Measurements from ENCODE around the gene CCNY.

CCNY gene

DNA sequence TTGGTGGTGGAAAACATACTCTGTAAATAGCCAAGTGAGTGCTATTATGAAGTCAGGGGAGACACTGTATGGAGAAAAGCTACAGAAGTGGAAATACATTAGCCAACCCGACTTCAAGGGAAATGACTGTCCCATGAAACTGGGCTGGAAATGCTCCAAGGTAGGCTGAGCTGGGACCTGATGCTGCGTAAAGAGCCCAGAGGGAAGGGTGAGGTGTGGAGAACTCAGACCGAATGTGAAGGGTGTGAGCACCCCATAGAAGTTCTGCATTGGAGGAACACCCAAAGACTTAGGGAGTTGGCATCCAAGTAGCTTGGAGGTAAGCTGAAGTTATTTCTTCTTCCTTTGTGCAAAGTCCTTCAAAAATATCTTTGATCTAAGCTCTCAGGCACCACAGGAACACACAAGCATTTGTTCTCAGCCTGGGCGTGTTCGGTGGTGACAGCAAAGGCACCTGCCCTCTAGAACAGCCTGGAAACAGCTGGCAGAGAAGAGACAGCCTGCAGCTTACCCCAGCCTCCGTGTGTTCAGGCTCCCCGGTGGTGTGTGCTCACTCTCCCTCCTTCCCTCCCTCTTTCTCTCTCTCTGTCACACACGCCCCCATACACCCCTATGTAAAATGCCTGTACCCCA, 249.7 kb downstream of the CCNY start:
- Histone ChIP-seq H3K27me3 (ENCODE audit: insufficient read depth, low read depth, severe bottlenecking) (no peaks in the 10 kb centered on the region), H3K4me3 (ENCODE audit: low read depth, low read length) (no peak overlapping the region), H3K36me3 (no peaks in the 10 kb centered on the region), H3K9me3 (ENCODE audit: severe bottlenecking) (no peaks in the 10 kb centered on the region), H3K27ac (no peak overlapping the region)
- DNase-seq: no peak
- TF ChIP-seq CTCF (IDR thresholded peaks at IDR 0.05; ENCODE audit: low read depth, low read length): no peak

DNA sequence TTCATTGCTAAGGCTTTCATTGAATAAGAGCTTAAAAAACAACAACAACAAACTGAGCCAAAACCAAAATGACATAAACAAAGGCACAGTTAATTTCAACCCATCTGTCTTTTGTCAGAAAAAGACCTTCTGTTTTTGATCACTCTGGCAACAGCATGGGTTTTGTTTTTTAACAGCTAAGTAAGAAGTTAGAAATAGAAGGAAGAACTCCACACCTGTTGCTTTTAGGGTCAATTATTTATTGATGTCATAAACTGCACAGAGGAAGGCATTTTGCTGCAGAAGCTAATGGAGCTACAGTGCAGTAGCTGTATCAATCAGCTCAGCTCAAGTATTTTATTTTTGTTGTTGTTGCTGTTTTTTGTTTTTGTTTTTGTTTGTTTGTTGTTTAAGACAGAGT, 252.5 kb downstream of the CCNY start:
- no peak overlapping the region for H3K4me3 ChIP-seq (ENCODE audit: low read depth, low read length)
- H3K36me3 ChIP-seq: no peaks in the 10 kb centered on the region
- no peak for DNase-seq
- no peak overlapping the region for H3K27ac ChIP-seq
- H3K9me3 ChIP-seq (ENCODE audit: severe bottlenecking): no peaks in the 10 kb centered on the region
- no peak for TF ChIP-seq CTCF (IDR thresholded peaks at IDR 0.05; ENCODE audit: low read depth, low read length)
- no peaks in the 10 kb centered on the region for H3K27me3 ChIP-seq (ENCODE audit: insufficient read depth, low read depth, severe bottlenecking)

DNA sequence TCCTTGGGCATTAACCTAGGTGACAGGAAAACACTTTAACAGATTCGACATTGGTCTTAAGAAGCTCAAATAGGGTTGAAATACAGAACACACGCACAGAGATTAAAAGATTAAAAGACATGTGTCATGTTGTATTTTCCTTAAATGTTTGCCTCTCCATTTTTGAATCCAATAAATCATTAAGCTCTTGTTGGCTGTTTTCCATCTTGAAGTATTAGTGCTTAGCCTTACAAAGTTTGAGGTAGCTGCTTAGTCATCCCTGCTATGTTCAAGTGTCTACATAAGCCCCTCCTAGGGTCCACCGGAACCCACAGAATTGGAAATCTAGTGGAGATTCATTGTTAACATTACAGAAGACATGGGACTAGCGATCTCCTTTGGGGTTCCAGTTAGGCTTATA, 256.1 kb downstream of the CCNY start:
- DNase-seq: no peak
- Histone ChIP-seq H3K36me3 (no peaks in the 10 kb centered on the region), H3K27me3 (ENCODE audit: insufficient read depth, low read depth, severe bottlenecking) (no peaks in the 10 kb centered on the region), H3K9me3 (ENCODE audit: severe bottlenecking) (no peaks in the 10 kb centered on the region), H3K4me3 (ENCODE audit: low read depth, low read length) (no peak overlapping the region), H3K27ac (no peak overlapping the region)
- no peak for TF ChIP-seq CTCF (IDR thresholded peaks at IDR 0.05; ENCODE audit: low read depth, low read length)

DNA sequence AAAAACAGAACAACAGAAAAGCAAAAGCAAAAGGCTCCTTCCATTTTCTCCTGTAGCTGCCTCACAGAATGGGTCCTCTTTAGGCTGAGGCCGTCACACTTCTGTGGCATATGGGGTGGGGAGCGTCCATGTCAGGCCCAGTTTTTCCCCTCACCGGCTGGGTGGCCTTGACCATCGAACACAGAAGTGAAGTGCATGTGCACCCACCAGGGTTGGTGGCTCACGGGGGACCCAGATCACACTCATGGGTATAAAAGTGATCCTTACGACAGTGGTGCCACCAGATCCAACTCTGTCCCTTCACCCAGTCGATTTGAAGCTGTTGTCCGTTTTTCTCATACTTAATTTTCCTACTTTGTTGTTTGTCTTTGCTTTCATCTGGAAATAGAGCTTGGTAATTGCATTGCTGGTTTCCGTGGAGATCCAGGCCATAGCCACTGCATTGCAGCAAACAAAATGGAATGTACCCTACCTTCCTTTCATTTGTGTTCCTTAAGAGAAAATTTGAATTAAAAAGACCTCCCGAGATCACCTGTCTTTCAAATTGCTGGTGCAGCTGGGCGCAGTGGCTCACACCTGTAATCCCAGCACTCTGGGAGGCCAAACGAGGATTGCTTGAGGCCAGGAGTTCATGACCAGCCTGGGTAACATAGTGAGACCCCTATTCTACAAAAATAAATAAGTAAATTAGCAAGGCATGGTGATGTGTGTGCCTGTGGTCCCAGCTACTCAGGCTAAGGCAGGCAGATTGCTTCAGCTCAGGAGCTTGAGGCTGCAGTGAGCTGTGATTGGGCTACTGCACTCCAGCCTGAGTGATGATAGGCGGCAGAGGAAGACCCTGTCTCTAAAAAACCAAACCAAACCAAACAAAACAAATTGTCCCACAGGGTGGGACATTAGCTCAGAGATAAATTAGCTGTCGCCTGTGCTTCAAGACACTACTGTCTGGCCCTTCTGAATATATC, 258.1 kb downstream of the CCNY start:
- Histone ChIP-seq H3K27me3 (ENCODE audit: insufficient read depth, low read depth, severe bottlenecking) (no peaks in the 10 kb centered on the region), H3K4me3 (ENCODE audit: low read depth, low read length) (no peak overlapping the region), H3K9me3 (ENCODE audit: severe bottlenecking) (no peaks in the 10 kb centered on the region), H3K36me3 (no peaks in the 10 kb centered on the region), H3K27ac (no peak overlapping the region)
- no peak for DNase-seq
- no peak for TF ChIP-seq CTCF (IDR thresholded peaks at IDR 0.05; ENCODE audit: low read depth, low read length)

- H3K27ac ChIP-seq: no peak overlapping the region
- H3K36me3 ChIP-seq: no peaks in the 10 kb centered on the region
- H3K27me3 ChIP-seq (ENCODE audit: insufficient read depth, low read depth, severe bottlenecking): no peaks in the 10 kb centered on the region
- no peak overlapping the region for H3K4me3 ChIP-seq (ENCODE audit: low read depth, low read length)
- no peaks in the 10 kb centered on the region for H3K9me3 ChIP-seq (ENCODE audit: severe bottlenecking)
- no peak for TF ChIP-seq CTCF (IDR thresholded peaks at IDR 0.05; ENCODE audit: low read depth, low read length)
- no peak for DNase-seq
These were observed 258.8 kb downstream of the CCNY start for GRCh38 chr10:35595106-35595505.
